Fibroblast of mammary gland (primary cell): ENCODE data around the gene ZNF33B.
A peak's percentile ranks its signal among the peaks of the same experiment; 100 is the strongest.
"Not testable (repeated sequence)": the region's sequence is repeated elsewhere in the genome, so short reads cannot be mapped to it uniquely, and the experiment has no call there.

Experiments
- DNase-seq: peaks from one replicate; pipeline ENCODE4 v3.0.0-alpha.2; 2010; ENCODE audit warnings: low read depth
- H3K4me3 ChIP-seq: 2 replicates; pipeline ENCODE4 v1.5.1; 2011; ENCODE audit warnings: low read depth, mild to moderate bottlenecking, low read length, moderate library complexity; ENCODE audit not compliant: control insufficient read depth
- TF ChIP-seq, protein P1 (sequence below): conservative IDR thresholded peaks from 2 replicates; pipeline ENCODE4 v1.5.1; 2011; ENCODE audit warnings: low read depth, low read length, inconsistent platforms; ENCODE audit not compliant: control insufficient read depth, insufficient read depth

ZNF33B gene

DNA sequence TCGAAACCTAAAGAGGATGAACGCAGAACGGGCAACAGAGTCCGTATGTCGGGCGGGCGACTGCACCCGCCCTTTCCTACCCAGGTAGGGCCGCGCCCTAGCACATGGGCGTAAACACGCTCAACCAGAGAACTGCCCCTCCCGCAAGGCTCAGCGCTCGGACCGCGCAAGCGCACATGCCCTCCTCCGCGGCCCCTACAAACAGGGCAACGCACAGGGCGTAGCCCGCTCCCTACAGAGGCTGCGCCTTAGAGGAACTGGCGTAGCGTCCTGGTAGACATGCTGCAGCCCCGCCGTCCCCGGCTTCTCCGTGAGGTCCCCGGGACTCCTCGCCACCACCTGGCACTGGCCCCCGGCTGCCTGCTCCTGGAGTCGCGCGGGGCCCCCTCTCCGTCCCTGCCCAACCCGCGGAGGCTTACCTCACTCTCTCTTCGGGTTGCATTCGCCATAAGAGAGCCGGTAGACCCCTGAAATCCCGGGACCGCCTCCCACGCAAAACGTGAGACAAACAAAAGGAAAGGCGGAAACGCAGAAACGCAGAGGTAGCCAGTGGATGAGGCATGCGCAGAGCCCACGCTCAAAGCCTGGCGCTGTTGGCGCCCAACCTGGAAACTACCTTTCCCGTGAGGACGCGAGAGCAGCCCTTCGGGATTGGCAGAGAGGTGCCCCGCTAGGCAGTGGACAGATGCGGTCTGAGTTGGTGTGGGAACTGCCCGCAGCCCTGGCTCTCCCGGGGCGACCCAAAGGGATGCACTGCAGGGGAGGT is at the start of gene ZNF33B:
TSS of gene ZNF33B (minus strand) at position 516 of the 766 bp plus-strand sequence. CDS start 1,642 bp downstream, outside the sequence.
- DNase-seq = peak; percentile 90
- H3K4me3 ChIP-seq = peak within 1 kb of the TSS; percentile 89
- TF ChIP-seq, protein P1, sequence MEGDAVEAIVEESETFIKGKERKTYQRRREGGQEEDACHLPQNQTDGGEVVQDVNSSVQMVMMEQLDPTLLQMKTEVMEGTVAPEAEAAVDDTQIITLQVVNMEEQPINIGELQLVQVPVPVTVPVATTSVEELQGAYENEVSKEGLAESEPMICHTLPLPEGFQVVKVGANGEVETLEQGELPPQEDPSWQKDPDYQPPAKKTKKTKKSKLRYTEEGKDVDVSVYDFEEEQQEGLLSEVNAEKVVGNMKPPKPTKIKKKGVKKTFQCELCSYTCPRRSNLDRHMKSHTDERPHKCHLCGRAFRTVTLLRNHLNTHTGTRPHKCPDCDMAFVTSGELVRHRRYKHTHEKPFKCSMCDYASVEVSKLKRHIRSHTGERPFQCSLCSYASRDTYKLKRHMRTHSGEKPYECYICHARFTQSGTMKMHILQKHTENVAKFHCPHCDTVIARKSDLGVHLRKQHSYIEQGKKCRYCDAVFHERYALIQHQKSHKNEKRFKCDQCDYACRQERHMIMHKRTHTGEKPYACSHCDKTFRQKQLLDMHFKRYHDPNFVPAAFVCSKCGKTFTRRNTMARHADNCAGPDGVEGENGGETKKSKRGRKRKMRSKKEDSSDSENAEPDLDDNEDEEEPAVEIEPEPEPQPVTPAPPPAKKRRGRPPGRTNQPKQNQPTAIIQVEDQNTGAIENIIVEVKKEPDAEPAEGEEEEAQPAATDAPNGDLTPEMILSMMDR = no peak

DNA sequence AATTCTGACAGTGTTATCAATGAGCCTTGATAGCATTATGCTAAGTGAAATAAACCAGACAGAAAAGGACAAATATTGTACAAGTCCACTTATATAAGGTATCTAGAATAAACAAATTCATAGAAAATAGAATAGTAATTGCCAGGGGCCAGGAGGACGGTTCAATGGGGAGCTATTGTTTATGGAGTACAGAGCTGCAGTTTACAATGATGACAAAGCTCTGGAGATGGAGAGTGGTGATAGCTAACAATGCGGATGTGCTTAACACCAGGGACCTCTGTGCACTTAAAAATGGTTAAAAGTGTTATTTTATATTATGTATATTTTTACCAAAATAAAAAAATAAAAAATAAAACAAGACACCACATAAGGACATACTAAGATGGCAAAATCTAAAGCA is 46.1 kb upstream of the ZNF33B start:
- no peak overlapping the region for H3K4me3 ChIP-seq
- no peak for DNase-seq
- TF ChIP-seq, protein P1 = no peak

DNA sequence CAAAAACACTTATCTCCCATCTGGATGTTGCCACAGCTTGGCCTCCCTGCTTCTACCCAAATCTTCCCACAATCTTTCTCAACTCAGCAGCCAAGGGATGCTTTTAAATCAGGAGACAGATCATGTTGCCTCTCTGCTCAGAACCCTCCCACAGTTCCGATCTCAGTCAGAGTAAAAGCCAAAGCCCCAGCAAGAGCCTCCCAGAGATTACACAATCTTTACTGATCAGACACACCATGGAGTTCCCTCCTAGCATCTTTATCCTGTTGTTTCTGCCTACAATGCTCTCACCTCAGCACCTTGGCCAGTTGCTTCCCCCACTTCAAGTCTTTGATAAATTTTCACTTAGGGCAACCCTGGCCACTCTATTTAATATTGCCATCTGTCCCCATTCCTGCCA is 41.9 kb upstream of the ZNF33B start:
- DNase-seq = no peak
- no peak overlapping the region for H3K4me3 ChIP-seq
- TF ChIP-seq, protein P1 = no peak

DNA sequence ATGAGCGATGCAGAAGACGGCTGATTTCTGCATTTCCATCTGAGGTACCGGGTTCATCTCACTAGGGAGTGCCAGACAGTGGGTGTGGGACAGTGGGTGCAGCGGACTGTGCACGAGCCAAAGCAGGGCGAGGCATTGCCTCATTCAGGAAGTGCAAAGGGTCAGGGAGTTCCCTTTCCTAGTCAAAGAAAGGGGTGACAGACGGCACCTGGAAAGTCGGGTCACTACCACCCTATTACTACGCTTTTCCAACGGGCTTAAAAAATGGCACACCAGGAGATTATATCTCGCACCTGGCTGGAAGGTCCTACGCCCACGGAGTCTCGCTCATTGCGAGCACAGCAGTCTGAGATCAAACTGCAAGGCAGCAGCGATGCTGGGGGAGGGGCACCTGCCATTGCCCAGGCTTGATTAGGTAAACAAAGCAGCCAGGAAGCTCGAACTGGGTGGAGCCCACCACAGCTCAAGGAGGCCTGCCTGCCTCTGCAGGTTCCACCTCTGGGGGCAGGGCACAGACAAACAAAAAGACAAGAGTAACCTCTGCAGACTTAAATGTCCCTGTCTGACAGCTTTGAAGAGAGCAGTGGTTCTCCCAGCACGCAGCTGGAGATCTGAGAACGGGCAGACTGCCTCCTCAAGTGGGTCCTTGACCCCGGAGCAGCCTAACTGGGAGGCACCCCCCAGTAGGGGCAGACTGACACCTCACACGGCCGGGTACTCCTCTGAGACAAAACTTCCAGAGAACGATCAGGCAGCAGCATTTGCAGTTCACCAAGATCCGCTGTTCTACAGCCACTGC is 27.0 kb upstream of the ZNF33B start:
- H3K4me3 ChIP-seq, DNase-seq: not testable (repeated sequence)

DNA sequence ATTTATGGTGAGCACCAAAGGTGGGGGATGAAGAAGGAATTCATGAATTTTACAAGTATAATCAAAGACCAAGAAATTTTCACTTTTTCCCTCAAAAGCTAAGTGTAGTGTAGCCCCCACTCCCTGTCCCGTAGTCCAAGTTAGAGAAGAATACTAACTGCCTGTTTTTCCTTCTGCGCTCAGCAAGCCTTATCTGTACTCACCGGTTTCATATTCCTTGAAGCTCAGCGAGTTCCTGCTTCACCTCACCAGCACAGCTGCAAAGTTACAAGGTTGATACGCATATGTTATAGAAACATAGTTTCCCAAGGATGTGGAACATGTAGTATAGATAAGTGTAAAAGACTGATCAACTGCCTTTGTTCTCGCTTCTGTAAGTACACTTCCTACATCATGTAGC is 16.0 kb upstream of the ZNF33B start:
- TF ChIP-seq, protein P1 = no peak
- H3K4me3 ChIP-seq = no peak overlapping the region
- DNase-seq = no peak

DNA sequence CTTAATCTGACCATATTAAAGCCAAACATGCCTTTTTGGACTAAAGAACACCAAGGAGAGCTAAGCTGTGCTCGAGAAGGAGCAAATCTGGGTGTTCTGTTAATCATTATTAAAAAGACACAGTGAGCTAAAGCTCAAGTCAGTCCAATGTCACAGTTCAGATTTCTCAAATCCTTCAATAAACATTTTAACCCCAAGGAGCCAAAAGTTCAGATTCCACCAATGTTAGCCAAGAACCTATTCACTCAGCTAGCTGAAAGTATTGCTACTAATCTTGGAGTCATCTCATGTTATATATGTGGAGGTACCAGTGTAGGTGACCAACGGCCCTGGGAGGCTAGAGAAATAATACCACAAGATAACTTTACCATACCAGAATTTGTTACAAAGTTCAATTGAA is 14.5 kb upstream of the ZNF33B start:
- TF ChIP-seq, protein P1 = no peak
- DNase-seq = no peak
- no peak overlapping the region for H3K4me3 ChIP-seq

DNA sequence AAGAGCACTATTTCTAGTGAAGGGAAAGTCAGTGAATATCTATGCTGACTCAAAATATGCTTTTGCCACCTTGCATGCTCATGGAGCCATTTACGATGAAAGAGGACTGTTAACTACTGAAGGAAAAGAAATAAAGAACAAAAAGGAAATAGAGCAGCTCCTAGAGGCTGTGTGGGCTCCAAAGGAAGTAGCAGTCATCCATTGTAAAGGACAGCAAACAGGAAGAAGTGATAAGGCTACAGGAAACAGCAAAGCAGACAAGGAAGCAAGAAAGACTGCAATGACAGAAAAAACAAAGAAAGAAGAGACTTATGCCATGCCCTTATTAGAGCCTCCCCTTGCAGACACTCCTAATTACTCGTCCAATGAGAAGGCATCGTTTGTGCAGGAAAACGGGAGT is 12.0 kb upstream of the ZNF33B start:
- TF ChIP-seq, protein P1 = no peak
- H3K4me3 ChIP-seq = no peak overlapping the region
- DNase-seq = no peak
